K562 (cell line): ENCODE data around the gene HMGN5. TPM values are rescaled to one million over a fixed set of nuclear protein-coding genes. Genes with fewer than 3 reads are reported as not detected.

Experiments used
- ATAC-seq: fragments of 200-7000 bp; cut with Tn5 transposase; 3 replicates; pipeline ENCODE4 v1.9.1; 2020; ENCODE audit warnings: moderate library complexity
- BruUV-seq: library from RNA; stranded (reverse); fragments of 400-500 nt; replicated peaks from 2 replicates; lab custom pipeline; 2021; lab: Mats Ljungman, UMichigan
- CTCF ChIA-PET: fragments of 300-600 bp; formaldehyde crosslinking; extraction: SDS; loops from one replicate; lab custom pipeline; 2021; ENCODE audit warnings: low intra/inter-chr PET ratio; lab: Yijun Ruan, JAX
- POLR2A ChIA-PET: fragments of 300-600, 350-650 bp; sonication (Branson Sonifier 250); formaldehyde crosslinking; extraction: SDS; loops from one replicate; lab custom pipeline; 2021; ENCODE audit warnings: antibody characterized with exemption, inconsistent platforms; lab: Yijun Ruan, JAX
- DNase-seq, 4 experiments: peaks; one replicate each; pipeline versions ENCODE4 v3.0.0 to v3.0.0-alpha.2; 2011 to 2018; ENCODE audit warnings: low spot score in 3 of 4, mixed read lengths in 3 of 4; ENCODE audit errors: extremely low read depth in 1 of 4
- FAIRE-seq: peaks from 2 replicates; lab custom pipeline; 2011; peaks lifted over from hg19 to GRCh38; lab: Jason Lieb, UNC
- H2AFZ ChIP-seq: 2 replicates; pipeline ENCODE4 v1.6.0; 2011; ENCODE audit warnings: low read depth, low read length, control low read depth, inconsistent platforms
- H3K27ac ChIP-seq: fragments of 200-600 bp; 3 replicates; pipeline ENCODE4 v1.8.0; 2011; ENCODE audit warnings: low read depth, mild to moderate bottlenecking, control low read depth, inconsistent platforms, low read length, moderate library complexity, mixed read lengths; ENCODE audit errors: extremely low read depth
- H3K27me3 ChIP-seq, 2 experiments: fragments of 300-600 bp in 1 of 2; 2 replicates in 1 of 2; 3 replicates in 1 of 2; pipeline versions ENCODE4 v1.6.0 to v1.8.0; 2011; ENCODE audit warnings: inconsistent platforms in 2 of 2, low read length in 2 of 2, mild to moderate bottlenecking in 1 of 2, mixed read lengths in 1 of 2, moderate library complexity in 1 of 2; ENCODE audit not compliant: control insufficient read depth in 2 of 2, insufficient read depth in 2 of 2
- H3K36me3 ChIP-seq: fragments of 300-600 bp; 3 replicates; pipeline ENCODE4 v1.8.0; 2011; ENCODE audit warnings: mild to moderate bottlenecking, low read length, inconsistent platforms; ENCODE audit not compliant: control insufficient read depth, insufficient read depth
- H3K4me1 ChIP-seq, 2 experiments: fragments of 200-600 bp in 1 of 2; replicated peaks in 1 of 2; 2 replicates in 1 of 2; 3 replicates in 1 of 2; pipeline versions ENCODE4 v1.5.1 to v1.8.0; 2011; ENCODE audit warnings: inconsistent platforms in 2 of 2, low read length in 2 of 2, mild to moderate bottlenecking in 1 of 2, mixed read lengths in 1 of 2, moderate library complexity in 1 of 2; ENCODE audit not compliant: control insufficient read depth in 2 of 2, insufficient read depth in 2 of 2
- H3K4me2 ChIP-seq: 2 replicates; pipeline ENCODE4 v1.6.1; 2011; ENCODE audit warnings: low read length, control low read depth, inconsistent platforms, mixed read lengths; ENCODE audit not compliant: insufficient read depth
- H3K4me3 ChIP-seq: fragments of 200-600 bp; sonication (generic), shearing (Covaris generic); 2 replicates; pipeline ENCODE4 v1.5.1; 2016; ENCODE audit warnings: control low read depth, inconsistent platforms
- H3K79me2 ChIP-seq: fragments of 200-600 bp; 3 replicates; pipeline ENCODE4 v1.8.0; 2011; ENCODE audit warnings: low read length, inconsistent platforms; ENCODE audit not compliant: control insufficient read depth, insufficient read depth
- H3K9ac ChIP-seq, 2 experiments: 2 replicates each; pipeline versions ENCODE4 v1.6.0 to v1.6.1; 2011; ENCODE audit warnings: low read depth in 2 of 2, low read length in 2 of 2, control low read depth in 1 of 2, inconsistent platforms in 1 of 2, mild to moderate bottlenecking in 1 of 2, mixed read lengths in 1 of 2; ENCODE audit not compliant: insufficient read depth in 1 of 2
- H3K9me1 ChIP-seq: one replicate; pipeline ENCODE4 v1.6.0; 2011; ENCODE audit warnings: inconsistent platforms, mild to moderate bottlenecking, low read length, moderate library complexity; ENCODE audit not compliant: control insufficient read depth, insufficient read depth
- H3K9me3 ChIP-seq: replicated peaks from 2 replicates; pipeline ENCODE4 v1.5.1; 2011; ENCODE audit warnings: low read depth, low read length, inconsistent platforms; ENCODE audit not compliant: control insufficient read depth, insufficient read depth
- H4K20me1 ChIP-seq: replicated peaks from 2 replicates; pipeline ENCODE4 v1.6.1; 2011; ENCODE audit warnings: low read length, inconsistent platforms, mixed read lengths; ENCODE audit not compliant: control insufficient read depth, insufficient read depth
- ARNT ChIP-seq, 2 experiments: fragments of 450-650 bp; IDR thresholded peaks; 2 replicates each; pipeline ENCODE4 v1.6.1; 2016; ENCODE audit warnings: mild to moderate bottlenecking in 1 of 2
- CXXC5 ChIP-seq: fragments of 250-450 bp; sonication (Bioruptor Pico); IDR thresholded peaks from 2 replicates; pipeline ENCODE4 v1.8.0; 2022; ENCODE audit warnings: inconsistent platforms, mild to moderate bottlenecking, moderate library complexity
- E2F5 ChIP-seq: sonication (generic); formaldehyde crosslinking; IDR thresholded peaks from 2 replicates; pipeline ENCODE4 v1.8.0; 2022; ENCODE audit warnings: mild to moderate bottlenecking, missing genetic modification reagents
- HNRNPLL ChIP-seq: fragments of 200-400 bp; formaldehyde crosslinking; IDR thresholded peaks from 2 replicates; pipeline ENCODE4 v1.6.1; 2017; ENCODE audit warnings: low read length, low read depth, mild to moderate bottlenecking; ENCODE audit not compliant: poor library complexity, severe bottlenecking
- L3MBTL2 ChIP-seq: fragments of 450-650 bp; IDR thresholded peaks from 2 replicates; pipeline ENCODE4 v1.6.1; 2016; ENCODE audit warnings: mild to moderate bottlenecking, moderate library complexity
- LEF1 ChIP-seq: fragments of 450-650 bp; IDR thresholded peaks from 2 replicates; pipeline ENCODE4 v1.6.1; 2016; ENCODE audit warnings: mild to moderate bottlenecking
- MAFG ChIP-seq: fragments of 450-650 bp; conservative IDR thresholded peaks from 2 replicates; pipeline ENCODE4 v1.6.1; 2016; ENCODE audit warnings: missing genetic modification characterization, missing compliant biosample characterization
- NFIX ChIP-seq: fragments of 250-450 bp; sonication (Bioruptor Pico); IDR thresholded peaks from 2 replicates; pipeline ENCODE4 v1.4.0; 2020; ENCODE audit warnings: low read depth, mild to moderate bottlenecking, moderate library complexity
- PBX2 ChIP-seq, 2 experiments: IDR thresholded peaks in 1 of 2; conservative IDR thresholded peaks in 1 of 2; 2 replicates each; pipeline ENCODE4 v1.6.1; 2016; ENCODE audit warnings: low read depth in 2 of 2, mild to moderate bottlenecking in 1 of 2, missing compliant biosample characterization in 1 of 2, missing genetic modification characterization in 1 of 2, moderate library complexity in 1 of 2
- PKNOX1 ChIP-seq: fragments of 450-650 bp; IDR thresholded peaks from 2 replicates; pipeline ENCODE4 v1.6.1; 2016
- POLR3G ChIP-seq: IDR thresholded peaks from 2 replicates; pipeline ENCODE4 v1.6.1; 2011; ENCODE audit not compliant: insufficient read length, insufficient replicate concordance; ENCODE audit errors: extremely low read depth
- RBFOX2 ChIP-seq: fragments of 200-400 bp; formaldehyde crosslinking; IDR thresholded peaks from 2 replicates; pipeline ENCODE4 v1.6.1; 2017; ENCODE audit warnings: low read depth, mild to moderate bottlenecking, low read length, moderate library complexity
- SMAD2 ChIP-seq: fragments of 150-350 bp; IDR thresholded peaks from 2 replicates; pipeline ENCODE4 v1.6.1; 2014; ENCODE audit warnings: low read depth, mild to moderate bottlenecking, low read length
- SP2 ChIP-seq: IDR thresholded peaks from 2 replicates; pipeline ENCODE4 v1.6.1; 2011; ENCODE audit warnings: mild to moderate bottlenecking, low read depth, low read length, moderate library complexity; ENCODE audit not compliant: poor library complexity, severe bottlenecking; ENCODE audit errors: extremely low read depth
- SREBF1 ChIP-seq: fragments of 150-350 bp; IDR thresholded peaks from 2 replicates; pipeline ENCODE4 v1.6.1; 2014; ENCODE audit warnings: antibody characterized with exemption, low read depth, low read length, borderline replicate concordance
- SUPT5H ChIP-seq: fragments of 450-650 bp; IDR thresholded peaks from 2 replicates; pipeline ENCODE4 v1.6.1; 2016
- ZNF124 ChIP-seq: sonication (generic); formaldehyde crosslinking; IDR thresholded peaks from 2 replicates; pipeline ENCODE4 v1.8.1; 2022; ENCODE audit warnings: missing genetic modification reagents
- WGBS: fragments of 100-300 bp; shearing (Covaris generic); methylation state at CpG from one replicate; pipeline ENCODE4 v1.1.6; 2016; ENCODE audit warnings: low coverage, mixed read lengths; ENCODE audit not compliant: insufficient coverage; ENCODE audit errors: missing lambda C conversion rate; 5-methylcytosine and 5-hydroxymethylcytosine counted together
- in situ Hi-C: fragments of 300-500 bp; cut with MboI; formaldehyde crosslinking; loops from 4 replicates; pipeline ENCODE4 v1.15.0; 2018; ENCODE audit warnings: inconsistent platforms, mixed read lengths
- intact Hi-C: fragments of 100-400 bp; cut with micrococcal nuclease; formaldehyde crosslinking; loops from 2 replicates; pipeline ENCODE4 v1.14.2; 2022
- polyA plus RNA-seq, 8 experiments: library from polyadenylated mRNA; depleted of rRNA in 4 of 8; stranded (reverse) in 5 of 8; unstranded in 3 of 8; fragments of >200 nt; fragmentation: Nextera tagmentation in 2 of 8; fragmentation: Illumina TruSeq in 1 of 8; extraction: Ambion mirVana in 2 of 8; extraction: Trizol in 1 of 8; gene quantifications; 2 replicates each; pipeline versions ENCODE4 v1.2.1 to v1.2.3, GENCODE V29; 2011 to 2014; ENCODE audit warnings: inconsistent platforms in 1 of 8, missing spikeins in 1 of 8
- total RNA-seq, 7 experiments: library from RNA; depleted of rRNA in 6 of 7; stranded (reverse); fragments of >200 nt in 6 of 7; fragmentation: Illumina TruSeq in 2 of 7; extraction: Trizol in 2 of 7; gene quantifications; 2 replicates each; pipeline versions ENCODE4 v1.2.1 to v1.2.3, GENCODE V29; 2011 to 2021; ENCODE audit warnings: low replicate concordance in 1 of 7

HMGN5 gene
- total and polyA plus RNA-seq, 9 of the 15 experiments (the other 6 are each of a cell fraction or from before 2014, with no cell fraction given): 2.5 to 56.1 (median 7.0) TPM

- FAIRE-seq (peak; percentile 81), DNase-seq (peak; percentile 86 to 89 (median 87)), ATAC-seq (peak; percentile 97)
- Histone ChIP-seq H3K27me3 (no peaks in the 10 kb centered on the region), H3K4me3 (peak overlapping the region; percentile 46), H3K36me3 (no peaks in the 10 kb centered on the region), H3K27ac (peak overlapping the region; percentile 73), H2AFZ (peak overlapping the region; percentile 91), H4K20me1 (no peaks in the 10 kb centered on the region), H3K9me3 (no peaks in the 10 kb centered on the region), H3K79me2 (peaks cover 13% of the 10 kb centered on the region; the same call in 2 of the 3 replicates), H3K4me1 (no peaks in the 10 kb centered on the region), H3K4me2 (peak overlapping the region; percentile 81), H3K9ac (peak overlapping the region; percentile 11 to 75; a peak in 3 of 4 replicates), H3K9me1 (no peaks in the 10 kb centered on the region)
- in situ Hi-C loops (no loop called here), intact Hi-C loops (loop anchor here (5.0 kb wide), 3 partner anchors 81 to 314 kb away; partner anchors contain the start of genes BRWD3, HMGN5 and SH3BGRL)
- CTCF ChIA-PET: no interaction called here
- POLR2A ChIA-PET: interaction anchor here (0.7 kb wide), 1 partner anchor 963 kb away, joined by 3 read pairs; no protein-coding TSS in a partner anchor
- BruUV-seq: TSS peak; percentile 66
- WGBS: under 1% methylated on average over 17 of the region's 34 CpGs
- peak; percentile 99 for TF ChIP-seq PKNOX1
- TF ChIP-seq SMAD2: no peak
- TF ChIP-seq CXXC5: peak; percentile 30
- peak; percentile 52 for TF ChIP-seq SP2
- TF ChIP-seq POLR3G: no peak
- TF ChIP-seq MAFG (tag): peak; percentile 67
- no peak for TF ChIP-seq E2F5 (CRISPR knock-in tag)
- no peak for TF ChIP-seq SREBF1
- TF ChIP-seq ARNT (IDR thresholded peaks at IDR 0.05): no peak
- TF ChIP-seq NFIX (CRISPR knock-in tag): no peak
- no peak for TF ChIP-seq LEF1
- TF ChIP-seq SUPT5H: peak; percentile 42; the same call in 1 of the 2 replicates
- TF ChIP-seq ZNF124 (CRISPR knock-in tag): no peak
- TF ChIP-seq HNRNPLL: peak; percentile 61
- TF ChIP-seq L3MBTL2: peak; percentile 33; the same call in 1 of the 2 replicates
- peak; percentile 46; the same call in 1 of the 2 replicates for TF ChIP-seq RBFOX2
- TF ChIP-seq PBX2 (CRISPR knock-in tag; IDR thresholded peaks at IDR 0.05; ENCODE audit: low read depth): peak; percentile 83
- peak; percentile 96 for TF ChIP-seq PBX2 (tag; conservative IDR thresholded peaks at IDR 0.05; ENCODE audit: low read depth)
Observed at GRCh38 chrX:81121513-81122363, 80.0 kb downstream of the HMGN5 start.
